Measurements from ENCODE around the gene FREM1.

DNA sequence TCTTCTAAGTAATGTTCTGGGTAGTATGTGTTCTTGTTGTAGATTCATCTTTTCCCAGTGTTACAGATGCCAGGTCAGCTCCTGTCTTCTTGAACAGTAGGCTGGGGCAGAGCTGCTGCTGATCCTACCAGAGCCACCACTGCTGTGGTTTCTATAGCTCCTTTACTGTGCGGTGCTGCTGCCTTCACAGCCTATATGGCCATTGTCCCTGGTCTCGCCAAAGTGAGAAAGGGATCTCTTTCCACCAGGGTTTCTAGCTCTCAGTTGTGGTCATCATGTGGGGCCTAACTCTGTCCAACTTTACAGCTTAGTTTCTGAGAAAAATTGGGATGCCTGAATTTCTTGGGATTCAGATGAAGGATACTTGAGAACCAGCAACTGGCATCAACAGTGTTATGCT, 116.8 kb downstream of the FREM1 start:
- no peak for TF ChIP-seq EZH2phosphoT487 (IDR thresholded peaks at IDR 0.05; ENCODE audit: unreplicated experiment)
- no peak for TF ChIP-seq EZH2 (IDR thresholded peaks at IDR 0.05; ENCODE audit: low read depth, unreplicated experiment)
- TF ChIP-seq, protein P1, sequence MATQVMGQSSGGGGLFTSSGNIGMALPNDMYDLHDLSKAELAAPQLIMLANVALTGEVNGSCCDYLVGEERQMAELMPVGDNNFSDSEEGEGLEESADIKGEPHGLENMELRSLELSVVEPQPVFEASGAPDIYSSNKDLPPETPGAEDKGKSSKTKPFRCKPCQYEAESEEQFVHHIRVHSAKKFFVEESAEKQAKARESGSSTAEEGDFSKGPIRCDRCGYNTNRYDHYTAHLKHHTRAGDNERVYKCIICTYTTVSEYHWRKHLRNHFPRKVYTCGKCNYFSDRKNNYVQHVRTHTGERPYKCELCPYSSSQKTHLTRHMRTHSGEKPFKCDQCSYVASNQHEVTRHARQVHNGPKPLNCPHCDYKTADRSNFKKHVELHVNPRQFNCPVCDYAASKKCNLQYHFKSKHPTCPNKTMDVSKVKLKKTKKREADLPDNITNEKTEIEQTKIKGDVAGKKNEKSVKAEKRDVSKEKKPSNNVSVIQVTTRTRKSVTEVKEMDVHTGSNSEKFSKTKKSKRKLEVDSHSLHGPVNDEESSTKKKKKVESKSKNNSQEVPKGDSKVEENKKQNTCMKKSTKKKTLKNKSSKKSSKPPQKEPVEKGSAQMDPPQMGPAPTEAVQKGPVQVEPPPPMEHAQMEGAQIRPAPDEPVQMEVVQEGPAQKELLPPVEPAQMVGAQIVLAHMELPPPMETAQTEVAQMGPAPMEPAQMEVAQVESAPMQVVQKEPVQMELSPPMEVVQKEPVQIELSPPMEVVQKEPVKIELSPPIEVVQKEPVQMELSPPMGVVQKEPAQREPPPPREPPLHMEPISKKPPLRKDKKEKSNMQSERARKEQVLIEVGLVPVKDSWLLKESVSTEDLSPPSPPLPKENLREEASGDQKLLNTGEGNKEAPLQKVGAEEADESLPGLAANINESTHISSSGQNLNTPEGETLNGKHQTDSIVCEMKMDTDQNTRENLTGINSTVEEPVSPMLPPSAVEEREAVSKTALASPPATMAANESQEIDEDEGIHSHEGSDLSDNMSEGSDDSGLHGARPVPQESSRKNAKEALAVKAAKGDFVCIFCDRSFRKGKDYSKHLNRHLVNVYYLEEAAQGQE (IDR thresholded peaks at IDR 0.05; ENCODE audit: unreplicated experiment) = no peak
- TF ChIP-seq, protein P2, sequence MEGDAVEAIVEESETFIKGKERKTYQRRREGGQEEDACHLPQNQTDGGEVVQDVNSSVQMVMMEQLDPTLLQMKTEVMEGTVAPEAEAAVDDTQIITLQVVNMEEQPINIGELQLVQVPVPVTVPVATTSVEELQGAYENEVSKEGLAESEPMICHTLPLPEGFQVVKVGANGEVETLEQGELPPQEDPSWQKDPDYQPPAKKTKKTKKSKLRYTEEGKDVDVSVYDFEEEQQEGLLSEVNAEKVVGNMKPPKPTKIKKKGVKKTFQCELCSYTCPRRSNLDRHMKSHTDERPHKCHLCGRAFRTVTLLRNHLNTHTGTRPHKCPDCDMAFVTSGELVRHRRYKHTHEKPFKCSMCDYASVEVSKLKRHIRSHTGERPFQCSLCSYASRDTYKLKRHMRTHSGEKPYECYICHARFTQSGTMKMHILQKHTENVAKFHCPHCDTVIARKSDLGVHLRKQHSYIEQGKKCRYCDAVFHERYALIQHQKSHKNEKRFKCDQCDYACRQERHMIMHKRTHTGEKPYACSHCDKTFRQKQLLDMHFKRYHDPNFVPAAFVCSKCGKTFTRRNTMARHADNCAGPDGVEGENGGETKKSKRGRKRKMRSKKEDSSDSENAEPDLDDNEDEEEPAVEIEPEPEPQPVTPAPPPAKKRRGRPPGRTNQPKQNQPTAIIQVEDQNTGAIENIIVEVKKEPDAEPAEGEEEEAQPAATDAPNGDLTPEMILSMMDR (conservative IDR thresholded peaks at IDR 0.05; ENCODE audit: low read depth in 2 of 2) = no peak
- TF ChIP-seq POLR2AphosphoS5 (IDR thresholded peaks at IDR 0.05; ENCODE audit: low read depth) = no peak
